ENCODE data around the gene ZNF672. TPM values are rescaled to one million over a fixed set of nuclear protein-coding genes. Genes with fewer than 3 reads are reported as not detected.

ZNF672 gene
- total RNA-seq: 35.4 TPM

DNA sequence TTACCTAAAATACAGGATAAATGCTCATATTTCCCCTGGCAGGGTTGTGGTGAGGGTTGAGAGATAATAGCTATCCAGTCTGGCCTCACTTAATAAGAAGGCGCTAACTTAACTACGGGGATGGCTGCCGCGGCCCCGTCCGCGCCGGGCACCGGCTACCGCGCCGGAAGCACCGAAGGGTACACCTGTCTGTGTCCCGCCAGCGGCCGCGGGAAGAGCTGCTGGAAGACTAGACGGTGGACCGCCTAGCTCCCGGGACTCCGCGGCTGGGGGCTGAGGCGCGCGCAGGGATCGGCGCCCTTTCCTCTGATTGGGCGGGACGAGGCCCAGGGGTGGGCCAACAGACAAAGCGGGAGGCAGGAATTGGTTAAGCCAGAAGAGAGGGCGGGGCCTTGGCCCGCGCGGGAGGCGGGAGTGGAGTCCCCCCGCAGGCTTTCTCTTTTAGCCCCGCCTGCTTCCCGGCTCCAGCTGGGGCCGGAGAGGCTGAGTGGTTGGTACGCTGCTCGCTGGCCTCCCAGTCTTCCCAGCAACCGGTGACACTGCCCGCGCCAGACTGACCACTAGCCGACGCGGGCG, at the start of gene ZNF672:
Gene ZNF672, plus strand, starts transcription at position 444 of the 576 bp plus-strand sequence. CDS start 9,051 bp downstream, outside the sequence.

DNA sequence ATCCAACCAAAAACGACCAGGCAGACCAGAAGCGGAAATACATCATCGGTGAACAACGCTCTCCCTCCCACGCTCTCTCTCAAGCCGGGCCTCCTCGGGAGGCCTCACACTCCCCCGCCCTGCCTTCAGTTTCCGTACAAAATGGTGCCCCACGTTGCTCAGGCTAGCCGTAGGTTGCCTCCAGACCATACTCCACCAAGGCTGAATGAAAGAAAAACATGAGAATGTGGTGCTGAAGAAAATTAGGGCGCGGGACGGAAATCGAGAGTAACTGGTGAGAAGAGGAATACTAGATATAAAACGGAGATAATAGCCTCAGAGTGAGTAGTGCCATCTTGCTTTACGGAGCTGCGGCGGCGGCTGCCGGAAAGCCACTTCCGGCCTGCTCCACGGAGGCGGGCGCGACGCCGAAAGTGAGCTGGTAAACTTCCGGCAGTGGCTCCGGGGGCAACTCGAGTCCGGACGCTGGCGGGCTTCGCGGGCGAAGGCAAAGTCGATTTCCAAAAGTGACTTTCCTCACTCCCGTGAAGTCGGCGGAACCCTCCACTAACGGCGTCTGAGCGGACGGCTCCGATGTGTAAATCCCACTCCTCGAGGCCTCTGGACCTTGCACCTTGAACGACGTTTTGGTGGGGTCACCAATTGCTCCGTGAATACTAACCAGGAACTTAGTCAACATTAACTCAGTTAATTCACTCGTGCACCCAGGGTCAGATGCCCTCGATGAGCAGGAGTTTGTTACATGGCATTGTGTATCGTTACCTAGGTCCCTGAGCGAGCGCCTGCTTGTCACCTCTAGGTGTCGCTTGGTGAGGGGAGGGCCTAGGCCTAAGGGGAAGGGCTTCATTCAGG, 11.9 kb upstream of the ZNF672 start, which contains the start of gene SH3BP5L:
Gene SH3BP5L, minus strand, starts transcription at position 7 of the 852 bp plus-strand sequence. CDS start 980 bp downstream, outside the sequence.

DNA sequence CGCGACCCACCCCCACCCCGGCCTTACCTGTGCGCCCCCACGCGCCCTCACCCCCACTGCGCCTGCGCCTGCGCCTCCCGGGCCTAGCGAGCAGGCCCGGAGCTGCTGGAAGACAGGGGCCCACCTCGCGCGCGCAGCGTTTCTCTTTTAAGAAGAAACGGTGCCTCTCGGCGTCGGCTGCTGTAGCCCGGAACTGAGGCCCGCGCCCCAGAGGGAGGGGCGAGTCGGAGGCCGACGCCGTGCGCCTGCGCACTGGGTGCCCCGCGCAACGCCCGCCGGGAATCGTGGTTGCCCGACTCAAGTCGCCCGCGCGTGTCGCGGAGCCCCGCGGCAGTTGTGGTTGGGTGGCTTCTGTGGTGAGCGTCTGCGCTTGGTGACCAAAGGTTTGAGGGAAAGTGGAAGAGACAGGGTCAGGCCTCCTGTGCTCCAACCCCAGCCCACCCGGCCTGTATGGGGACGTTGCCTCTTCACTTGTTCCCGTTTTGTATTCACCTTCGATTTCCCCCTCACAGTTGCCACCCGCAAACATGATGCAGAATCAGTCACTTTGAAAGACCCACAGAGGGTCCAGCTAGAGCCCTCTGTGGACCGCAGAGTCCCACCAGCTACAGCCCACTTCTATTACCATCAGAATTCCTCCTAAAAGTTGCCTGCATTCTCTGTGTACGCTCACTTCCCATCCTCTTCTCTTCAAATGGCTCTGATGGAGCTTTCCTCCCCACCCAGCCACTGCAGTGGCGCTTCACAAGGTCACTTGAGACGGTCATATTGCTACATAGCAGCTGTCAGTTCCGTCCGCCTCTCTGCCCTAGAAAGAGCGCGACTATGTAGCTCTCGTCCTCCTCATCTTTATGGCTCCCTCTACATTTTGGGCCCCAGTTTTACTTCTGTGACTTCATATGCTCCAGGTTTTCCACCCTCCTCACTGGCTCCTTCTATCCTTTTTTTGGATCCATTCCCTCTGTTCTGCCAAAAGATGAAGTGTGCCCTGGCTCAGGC, 21.2 kb downstream of the ZNF672 start, which contains the start of gene ZNF692:
Gene ZNF692, minus strand, starts transcription at position 195 of the 999 bp plus-strand sequence. CDS start 776 bp downstream, outside the sequence.

Small RNA genes lying within 50 kb of the gene (small RNA-seq; reads per million reads assigned to genes)
- gene MIR3124 (ENCODE audit: low replicate concordance): not detected

Other genes starting within 250 kb of the ZNF672 start
- gene OR2T10, start 240.5 kb upstream of the ZNF672 start, total RNA-seq: not detected
- 0.06 TPM for gene OR2T11, start 203.1 kb upstream of the ZNF672 start, total RNA-seq
- gene OR2T35, start 192.9 kb upstream of the ZNF672 start, total RNA-seq: not detected
- gene OR2T27, start 182.7 kb upstream of the ZNF672 start, total RNA-seq: not detected
- not detected for gene OR14I1, start 135.5 kb upstream of the ZNF672 start, total RNA-seq
- gene LYPD8, start 82.5 kb upstream of the ZNF672 start, total RNA-seq: not detected
- 22.6 TPM for gene SH3BP5L, start 12.3 kb upstream of the ZNF672 start, total RNA-seq
- gene ZNF692, start 20.9 kb downstream of the ZNF672 start, total RNA-seq: 37.7 TPM
- gene PGBD2, start 68.0 kb downstream of the ZNF672 start, total RNA-seq: 9.1 TPM